Activated naive CD4-positive, alpha-beta T cell (primary cell): ENCODE results near the gene MSANTD2.

Experiments used
- DNase-seq, 4 experiments: peaks; one replicate each; lab custom pipeline; 2025; lab: John Stamatoyannopoulos, UW

MSANTD2 gene

GRCh38 chr11:124821995-124822730 lies 22.0 kb upstream of the MSANTD2 start:
- DNase-seq = no peak

DNA sequence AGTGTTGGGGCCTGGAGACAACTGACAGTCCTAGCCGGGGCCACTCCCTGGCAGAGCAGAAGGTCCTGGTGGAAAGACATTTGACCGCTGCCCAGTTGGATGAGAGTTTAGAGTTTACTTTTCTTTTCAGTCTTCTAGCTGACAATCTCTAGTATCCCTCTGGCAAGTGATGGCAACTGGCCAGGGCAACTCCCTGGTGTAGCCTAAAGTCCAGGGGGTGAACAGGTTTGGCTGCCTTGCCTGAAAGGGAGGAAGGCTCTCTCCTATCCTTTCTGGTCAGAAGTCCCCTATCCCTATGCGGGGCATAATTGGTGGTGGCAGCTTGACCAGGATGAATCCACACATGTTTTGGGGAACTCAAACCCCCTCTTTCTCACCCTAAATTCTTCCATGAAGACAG lies 16.8 kb upstream of the MSANTD2 start:
- DNase-seq = no peak

- no peak for DNase-seq
Observed at GRCh38 chr11:124814739-124815138, 14.5 kb upstream of the MSANTD2 start.

GRCh38 chr11:124812876-124813275 lies 12.7 kb upstream of the MSANTD2 start:
- DNase-seq = no peak

- DNase-seq = no peak
Observed at GRCh38 chr11:124811399-124812125, 11.4 kb upstream of the MSANTD2 start.

- no peak for DNase-seq
Observed at GRCh38 chr11:124807660-124808270, 7.6 kb upstream of the MSANTD2 start.

DNA sequence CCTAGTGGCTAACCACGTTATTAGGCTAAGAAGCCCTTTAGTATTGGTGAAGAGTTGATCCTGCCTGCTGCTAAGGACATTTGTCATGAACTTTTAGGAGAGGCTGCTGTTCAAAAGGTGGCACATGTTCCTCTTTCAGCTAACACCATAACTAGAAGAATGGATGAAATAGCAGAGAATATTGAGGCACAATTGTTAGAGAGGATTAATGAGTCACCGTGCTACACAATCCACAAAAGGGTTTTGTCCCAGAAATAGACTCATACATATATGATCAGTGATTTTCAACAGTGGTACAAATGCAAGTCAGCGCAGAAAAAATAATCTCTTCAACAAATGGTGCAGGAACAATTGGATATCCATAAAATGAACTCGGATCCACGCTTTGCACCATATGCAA lies 7.0 kb upstream of the MSANTD2 start:
- no peak for DNase-seq

DNA sequence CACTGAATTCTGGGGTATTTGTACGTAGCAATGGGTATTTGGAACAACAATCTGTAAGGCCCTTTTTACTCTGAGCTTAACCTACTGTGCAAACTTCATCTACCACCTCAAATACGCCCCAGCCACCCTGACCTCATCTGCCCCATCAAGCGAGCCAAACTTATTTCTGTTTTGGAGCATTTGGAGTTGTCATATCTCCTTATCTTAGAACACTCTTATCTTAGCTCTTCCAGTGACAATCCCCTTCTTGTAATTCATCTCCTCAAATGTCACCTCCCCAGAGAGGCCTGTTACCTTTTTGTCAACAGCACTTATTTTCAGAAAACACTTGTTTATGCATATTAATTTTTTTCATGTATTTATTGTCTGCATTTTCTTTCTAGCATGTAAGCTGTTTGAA lies 4.7 kb upstream of the MSANTD2 start:
- DNase-seq = no peak

DNA sequence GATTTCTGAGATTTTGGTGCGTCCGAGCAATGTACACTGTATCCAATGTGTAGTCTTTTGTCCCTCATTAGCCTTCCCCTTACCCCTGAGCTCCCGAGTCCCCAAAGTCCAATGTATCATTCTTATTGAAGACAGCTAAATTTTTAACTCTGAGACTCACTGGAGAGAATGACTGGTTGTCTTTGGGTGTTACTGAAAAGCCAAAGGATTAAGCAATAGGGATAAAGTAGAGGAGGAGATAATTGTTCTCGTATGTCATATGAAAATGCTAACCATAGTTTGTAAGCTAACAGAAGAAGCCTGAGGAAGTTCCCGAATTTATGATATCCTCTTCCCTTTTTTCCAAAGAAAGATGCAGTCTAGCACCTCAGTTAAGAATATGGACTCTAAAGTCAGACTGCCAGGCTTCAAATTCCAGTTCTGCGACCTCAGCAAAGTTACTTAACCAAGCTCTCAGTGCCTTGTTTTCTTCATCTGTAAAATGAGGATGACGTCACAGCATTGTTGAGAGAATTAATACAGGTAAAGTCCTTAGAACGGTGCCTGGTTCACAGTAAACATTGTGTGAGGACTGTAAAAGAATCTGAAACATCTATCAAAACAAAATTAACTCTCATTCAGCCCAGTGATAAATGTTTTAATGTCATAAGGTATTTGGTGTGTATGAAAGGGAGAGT lies 1.6 kb upstream of the MSANTD2 start:
- DNase-seq = no peak

- DNase-seq = no peak
Observed at GRCh38 chr11:124801014-124801413, 808 bp upstream of the MSANTD2 start.

- DNase-seq = peak in 3 of 4 experiments; percentile 19 to 42 (median 30)
Observed at GRCh38 chr11:124799348-124800225, 619 bp downstream of the MSANTD2 start.

DNA sequence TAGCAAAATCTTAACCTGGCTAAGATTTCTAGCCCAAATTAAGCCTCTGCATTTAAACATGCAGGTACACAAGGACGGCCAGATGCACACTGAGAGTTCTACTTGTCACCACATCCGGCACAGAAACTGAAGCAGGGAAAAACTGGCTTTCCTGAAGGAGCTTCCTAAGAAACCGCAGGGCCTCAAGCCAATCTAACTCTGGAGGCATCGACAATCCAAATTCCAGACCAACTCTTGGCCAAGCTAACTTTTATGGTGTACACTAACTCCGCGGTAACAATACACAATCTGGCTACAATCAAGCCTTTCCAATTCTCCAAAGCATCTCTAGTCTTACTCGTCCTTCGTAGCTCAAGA lies 1.2 kb downstream of the MSANTD2 start:
- DNase-seq = no peak

DNA sequence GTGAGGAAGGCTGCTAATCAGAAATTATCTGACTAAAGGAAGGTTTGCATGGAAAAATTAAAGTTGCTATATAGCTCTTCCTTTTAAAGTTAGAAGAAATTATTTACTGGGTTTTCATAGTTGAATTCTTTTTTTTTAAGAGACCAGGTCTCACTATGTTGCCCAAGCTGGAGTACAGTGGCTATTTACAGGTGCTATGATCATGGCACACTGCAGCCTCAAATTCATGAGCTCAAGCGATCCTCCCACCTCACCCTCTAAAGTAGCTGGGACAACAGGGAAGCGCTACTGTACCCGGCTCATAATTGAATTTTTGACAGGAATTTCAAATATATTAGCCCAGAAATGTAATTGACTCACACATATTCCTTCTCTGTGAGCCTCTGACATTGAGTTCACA lies 3.9 kb downstream of the MSANTD2 start:
- no peak for DNase-seq

GRCh38 chr11:124793466-124794278 lies 6.5 kb downstream of the MSANTD2 start:
- no peak for DNase-seq

GRCh38 chr11:124791626-124792341 lies 8.4 kb downstream of the MSANTD2 start:
- no peak for DNase-seq

DNA sequence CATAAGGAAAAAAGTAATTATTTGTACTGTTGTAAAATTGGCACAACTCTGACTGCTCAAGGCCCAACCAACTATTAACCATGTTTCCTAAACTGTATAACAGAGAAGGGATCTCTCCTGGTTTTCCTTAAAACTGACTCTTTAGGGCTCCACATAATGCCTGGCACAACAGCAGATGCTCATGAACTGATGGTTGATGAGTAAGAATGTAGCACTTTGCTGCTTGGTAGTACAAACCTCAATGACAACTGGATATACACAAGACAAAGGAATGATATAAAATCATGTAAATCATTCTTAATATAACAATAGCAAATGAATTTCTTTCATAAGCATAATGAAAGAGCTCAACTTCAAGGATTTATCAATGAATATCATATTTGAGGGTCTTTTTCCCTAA lies 11.7 kb downstream of the MSANTD2 start:
- DNase-seq = no peak

DNA sequence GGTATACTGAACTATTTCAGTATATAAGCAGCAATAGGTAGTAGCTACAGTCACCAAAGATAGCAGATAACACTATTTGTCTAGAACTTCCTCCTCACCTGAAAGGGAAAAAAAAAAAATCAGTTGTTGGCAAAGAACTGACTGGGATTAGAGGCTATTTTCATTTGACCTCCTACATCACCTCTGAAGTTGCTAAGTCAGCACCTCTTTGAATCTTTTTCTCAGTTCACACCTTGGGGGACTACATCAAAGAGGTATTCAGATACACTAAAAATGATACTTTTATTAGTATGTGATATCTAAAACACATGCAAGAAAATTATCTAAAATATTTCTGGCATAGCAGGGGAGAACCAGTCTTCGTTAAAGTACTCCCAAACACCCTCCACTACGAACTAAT lies 16.2 kb downstream of the MSANTD2 start:
- no peak for DNase-seq

GRCh38 chr11:124783002-124783401 lies 17.2 kb downstream of the MSANTD2 start:
- no peak for DNase-seq

DNA sequence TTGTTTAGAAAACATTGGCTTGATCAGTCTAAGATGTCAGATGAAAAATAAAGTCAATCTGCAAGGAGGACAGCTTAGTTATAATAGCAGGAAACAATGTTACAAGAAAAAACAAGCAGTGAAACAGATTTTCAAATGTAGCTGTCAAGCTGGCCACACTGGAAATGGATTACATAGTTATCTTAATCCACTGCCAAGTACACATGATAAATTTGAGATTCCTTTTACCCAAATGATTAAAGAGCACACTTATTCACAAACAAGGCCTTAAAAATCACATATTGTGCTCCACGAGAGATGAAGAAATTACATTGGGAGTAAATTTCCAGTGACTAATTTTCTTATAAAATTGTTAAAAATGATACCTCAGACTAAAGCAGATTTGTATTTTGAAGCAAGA lies 20.6 kb downstream of the MSANTD2 start:
- no peak for DNase-seq

DNA sequence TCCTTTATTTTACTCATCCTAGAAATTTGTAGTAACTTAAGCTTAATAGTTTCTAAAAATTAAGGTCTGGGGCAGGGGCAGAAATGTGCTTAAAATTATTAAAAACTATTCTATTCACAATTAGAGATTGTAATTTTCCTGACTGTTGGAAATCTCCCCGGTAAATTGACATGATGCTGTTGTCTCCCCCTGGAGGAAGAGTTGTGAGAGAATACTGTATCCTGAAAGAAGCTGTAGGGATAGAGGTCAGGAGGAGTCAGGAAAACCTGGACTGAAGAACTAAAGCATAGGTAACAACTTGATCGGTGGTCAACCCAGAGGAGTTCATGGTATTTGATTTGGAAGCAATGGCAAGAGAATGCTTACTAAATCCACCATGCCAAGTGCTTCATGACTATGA lies 21.9 kb downstream of the MSANTD2 start:
- no peak for DNase-seq
